Bronchial epithelial cell (primary cell): ENCODE results near the gene KIZ. TPM values are rescaled to one million over a fixed set of nuclear protein-coding genes. Genes with fewer than 3 reads are reported as not detected.
A peak's percentile ranks its signal among the peaks of the same experiment; 100 is the strongest.

Experiments used
- DNase-seq: peaks from one replicate; pipeline ENCODE4 v3.0.0-alpha.2; 2010; ENCODE audit warnings: low read depth
- FAIRE-seq: peaks from 2 replicates; lab custom pipeline; 2011; peaks lifted over from hg19 to GRCh38; lab: Jason Lieb, UNC
- H3K27me3 ChIP-seq: 2 replicates; pipeline ENCODE4 v1.5.1; 2011; ENCODE audit warnings: low read length; ENCODE audit not compliant: control insufficient read depth, insufficient read depth
- H3K36me3 ChIP-seq: 2 replicates; pipeline ENCODE4 v1.5.1; 2011; ENCODE audit warnings: low read length; ENCODE audit not compliant: control insufficient read depth, insufficient read depth
- H3K4me3 ChIP-seq: 2 replicates; pipeline ENCODE4 v1.5.1; 2011; ENCODE audit warnings: mild to moderate bottlenecking, low read depth, low read length, control low read depth
- CTCF ChIP-seq: IDR thresholded peaks from 2 replicates; pipeline ENCODE4 v1.5.1; 2011; ENCODE audit warnings: mild to moderate bottlenecking, moderate library complexity, low read length, control low read depth, inconsistent platforms; ENCODE audit not compliant: insufficient read depth, severe bottlenecking
- total RNA-seq: library from RNA; depleted of rRNA; stranded (reverse); fragments of >200 nt; gene quantifications from 2 replicates; pipeline ENCODE4 v1.2.1, GENCODE V29; 2014

The KIZ gene
- total RNA-seq, 1 donor from 2014 or later: 12.9 TPM

- DNase-seq (peak; percentile 35), FAIRE-seq (no peak)
- Histone ChIP-seq H3K27me3 (no peaks in the 10 kb centered on the region), H3K36me3 (no peaks in the 10 kb centered on the region), H3K4me3 (no peak overlapping the region)
- TF ChIP-seq CTCF: no peak
Observed at GRCh38 chr20:21202259-21202658, 76.4 kb downstream of the KIZ start.

GRCh38 chr20:21203088-21203656 lies 77.3 kb downstream of the KIZ start:
- TF ChIP-seq CTCF: no peak

GRCh38 chr20:21206584-21206983 lies 80.7 kb downstream of the KIZ start:
- H3K27me3 ChIP-seq: no peaks in the 10 kb centered on the region
- H3K36me3 ChIP-seq: no peaks in the 10 kb centered on the region
- no peak overlapping the region for H3K4me3 ChIP-seq
- DNase-seq (no peak), FAIRE-seq (no peak)
- TF ChIP-seq CTCF: no peak

More at GRCh38 chr20:21203088-21203656, 77.3 kb downstream of the KIZ start:
- Histone ChIP-seq H3K27me3 (no peaks in the 10 kb centered on the region), H3K36me3 (no peaks in the 10 kb centered on the region), H3K4me3 (no peak overlapping the region)
- DNase-seq (no peak), FAIRE-seq (no peak)

GRCh38 chr20:21208999-21209398 lies 83.1 kb downstream of the KIZ start:
- FAIRE-seq: no peak

GRCh38 chr20:21209668-21210067 lies 83.8 kb downstream of the KIZ start:
- no peak overlapping the region for H3K4me3 ChIP-seq
- FAIRE-seq: no peak
- H3K27me3 ChIP-seq: no peaks in the 10 kb centered on the region
- no peak for DNase-seq
- no peak for TF ChIP-seq CTCF
- H3K36me3 ChIP-seq: no peaks in the 10 kb centered on the region

More at GRCh38 chr20:21208999-21209398, 83.1 kb downstream of the KIZ start:
- no peak for DNase-seq
- Histone ChIP-seq H3K36me3 (no peaks in the 10 kb centered on the region), H3K27me3 (no peaks in the 10 kb centered on the region), H3K4me3 (no peak overlapping the region)
- no peak for TF ChIP-seq CTCF

- TF ChIP-seq CTCF: no peak
- Histone ChIP-seq H3K36me3 (no peaks in the 10 kb centered on the region), H3K4me3 (no peak overlapping the region), H3K27me3 (no peaks in the 10 kb centered on the region)
- FAIRE-seq: no peak
- no peak for DNase-seq
Observed at GRCh38 chr20:21213691-21214090, 87.8 kb downstream of the KIZ start.
